Neural progenitor cell (in vitro differentiated cells): Measurements from ENCODE around the gene CPEB1.

Experiments used
- EZH2 ChIP-seq: fragments of 200-600 bp; sonication (generic); IDR thresholded peaks from 2 replicates; pipeline ENCODE4 v1.6.1; 2017; ENCODE audit warnings: antibody characterized with exemption, mild to moderate bottlenecking, moderate library complexity
- EZH2phosphoT487 ChIP-seq: fragments of 200-600 bp; sonication (generic); IDR thresholded peaks from 2 replicates; pipeline ENCODE4 v1.6.1; 2017; ENCODE audit warnings: antibody characterized with exemption
- TF ChIP-seq, protein P1 (sequence below): fragments of 200-600 bp; sonication (generic); IDR thresholded peaks from 2 replicates; pipeline ENCODE4 v1.5.1; 2017; ENCODE audit warnings: antibody characterized with exemption, mild to moderate bottlenecking

DNA sequence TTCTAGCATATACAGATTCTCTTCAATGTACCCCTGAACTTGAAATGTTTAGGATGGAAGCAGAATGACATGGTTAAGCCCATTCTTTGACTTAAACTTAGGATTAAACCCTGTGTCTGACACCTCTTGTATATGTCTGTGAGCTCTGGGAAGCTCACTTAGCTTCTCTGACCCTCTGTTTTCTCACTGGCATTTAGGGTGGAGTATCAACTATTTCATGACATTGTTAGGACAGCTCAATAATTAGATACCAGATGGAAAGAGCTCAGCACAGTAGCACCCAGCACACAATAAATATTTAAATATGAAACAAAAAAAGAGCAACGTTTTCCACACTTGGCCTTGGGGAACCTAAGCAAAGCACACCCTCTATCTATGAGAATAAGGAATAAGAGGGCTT is 88.7 kb downstream of the CPEB1 start:
- TF ChIP-seq, protein P1, sequence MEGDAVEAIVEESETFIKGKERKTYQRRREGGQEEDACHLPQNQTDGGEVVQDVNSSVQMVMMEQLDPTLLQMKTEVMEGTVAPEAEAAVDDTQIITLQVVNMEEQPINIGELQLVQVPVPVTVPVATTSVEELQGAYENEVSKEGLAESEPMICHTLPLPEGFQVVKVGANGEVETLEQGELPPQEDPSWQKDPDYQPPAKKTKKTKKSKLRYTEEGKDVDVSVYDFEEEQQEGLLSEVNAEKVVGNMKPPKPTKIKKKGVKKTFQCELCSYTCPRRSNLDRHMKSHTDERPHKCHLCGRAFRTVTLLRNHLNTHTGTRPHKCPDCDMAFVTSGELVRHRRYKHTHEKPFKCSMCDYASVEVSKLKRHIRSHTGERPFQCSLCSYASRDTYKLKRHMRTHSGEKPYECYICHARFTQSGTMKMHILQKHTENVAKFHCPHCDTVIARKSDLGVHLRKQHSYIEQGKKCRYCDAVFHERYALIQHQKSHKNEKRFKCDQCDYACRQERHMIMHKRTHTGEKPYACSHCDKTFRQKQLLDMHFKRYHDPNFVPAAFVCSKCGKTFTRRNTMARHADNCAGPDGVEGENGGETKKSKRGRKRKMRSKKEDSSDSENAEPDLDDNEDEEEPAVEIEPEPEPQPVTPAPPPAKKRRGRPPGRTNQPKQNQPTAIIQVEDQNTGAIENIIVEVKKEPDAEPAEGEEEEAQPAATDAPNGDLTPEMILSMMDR: no peak
- no peak for TF ChIP-seq EZH2
- no peak for TF ChIP-seq EZH2phosphoT487
